Measurements from ENCODE around the gene ACOT2. TPM values are rescaled to one million over a fixed set of nuclear protein-coding genes. Genes with fewer than 3 reads are reported as not detected.
"Not testable (repeated sequence)": the region's sequence is repeated elsewhere in the genome, so short reads cannot be mapped to it uniquely, and the experiment has no call there.

The ACOT2 gene
- total RNA-seq, 6 donors from 2014 or later, result 24.0 to 119 (median 46.7) TPM

- H3K36me3 ChIP-seq; H3K27ac ChIP-seq; DNase-seq; H3K4me3 ChIP-seq; H3K9me3 ChIP-seq; ATAC-seq (ENCODE audit: low FRiP score in 2 of 2); H3K27me3 ChIP-seq: not testable (repeated sequence)
- H3K4me1 ChIP-seq, result peaks cover 0 to 17% (median 8%) of the 10 kb centered on the region in 4 donors
- 83 to 88% methylated on average over 6 of the region's 6 CpGs for WGBS, 2 donors
Observed at GRCh38 chr14:73562696-73563095, 6.3 kb upstream of the ACOT2 start.

- not testable (repeated sequence) for H3K9me3 ChIP-seq; ATAC-seq (ENCODE audit: low FRiP score in 2 of 2); H3K27ac ChIP-seq; H3K4me3 ChIP-seq; H3K27me3 ChIP-seq; H3K36me3 ChIP-seq
- DNase-seq, result peak in 1 of 2 donors; percentile 76
- peaks cover 8 to 44% (median 25%) of the 10 kb centered on the region in 4 donors for H3K4me1 ChIP-seq
- 96% methylated on average over 16 of the region's 18 CpGs; no CpG with 5 or more reads in 1 of the 2 donors for WGBS, 2 donors
Observed at GRCh38 chr14:73566431-73566830, 2.6 kb upstream of the ACOT2 start.

GRCh38 chr14:73566935-73567334, 2.1 kb upstream of the ACOT2 start:
- not testable (repeated sequence) for ATAC-seq (ENCODE audit: low FRiP score in 2 of 2); H3K36me3 ChIP-seq; H3K27me3 ChIP-seq; DNase-seq; H3K9me3 ChIP-seq; H3K4me3 ChIP-seq; H3K27ac ChIP-seq
- 99 to 100% methylated on average over 4 to 6 of the region's 6 CpGs for WGBS, 2 donors
- H3K4me1 ChIP-seq, result peaks cover 8 to 44% (median 25%) of the 10 kb centered on the region in 4 donors

- peak overlapping the region in 1 of 4 donors; percentile 56 for H3K4me3 ChIP-seq
- TF ChIP-seq POLR2A (IDR thresholded peaks at IDR 0.05) (no peak), CTCF (IDR thresholded peaks at IDR 0.05) (no peak), POLR2AphosphoS5 (IDR thresholded peaks at IDR 0.05) (no peak), EP300 (IDR thresholded peaks at IDR 0.05) (no peak)
- no peaks in the 10 kb centered on the region for H3K36me3 ChIP-seq
- peaks cover 8 to 44% (median 25%) of the 10 kb centered on the region in 4 donors for H3K4me1 ChIP-seq
- peaks cover 0 to 4% (median 0%) of the 10 kb centered on the region in 4 donors for H3K9me3 ChIP-seq
- H3K27ac ChIP-seq, result peak overlapping the region in 3 of 4 donors; percentile 61 to 94 (median 90)
- H3K27me3 ChIP-seq, result no peaks in the 10 kb centered on the region
- 92 to 95% methylated on average over 6 to 7 of the region's 7 CpGs for WGBS, 2 donors
- no peak for ATAC-seq (ENCODE audit: low FRiP score in 2 of 2)
- DNase-seq, result no peak
Observed at GRCh38 chr14:73567358-73567757, 1.7 kb upstream of the ACOT2 start.

GRCh38 chr14:73567951-73568885, 795 bp upstream of the ACOT2 start:
- ATAC-seq (ENCODE audit: low FRiP score in 2 of 2), result peak in 1 of 2 donors; percentile 39
- Histone ChIP-seq H3K27me3 (no peaks in the 10 kb centered on the region), H3K4me1 (peaks cover 8 to 44% (median 25%) of the 10 kb centered on the region in 4 donors), H3K36me3 (no peaks in the 10 kb centered on the region), H3K27ac (peak overlapping the region; percentile 82 to 94 (median 90)), H3K4me3 (peak overlapping the region; percentile 56 to 73 (median 65)), H3K9me3 (no peaks in the 10 kb centered on the region)
- peak in 1 of 2 donors; percentile 50 for DNase-seq
- WGBS, 2 donors, result 65 to 68% methylated on average over 16 of the region's 16 CpGs
- TF ChIP-seq POLR2AphosphoS5 (IDR thresholded peaks at IDR 0.05), result no peak
- TF ChIP-seq EP300 (IDR thresholded peaks at IDR 0.05), result no peak
- no peak for TF ChIP-seq CTCF (IDR thresholded peaks at IDR 0.05)
- no peak for TF ChIP-seq POLR2A (IDR thresholded peaks at IDR 0.05)

GRCh38 chr14:73568886-73569184, 178 bp upstream of the ACOT2 start:
- 12 to 22% methylated on average over 2 to 4 of the region's 4 CpGs for WGBS, 2 donors
- not testable (repeated sequence) for H3K27me3 ChIP-seq; DNase-seq; H3K36me3 ChIP-seq; ATAC-seq (ENCODE audit: low FRiP score in 2 of 2); H3K9me3 ChIP-seq
- H3K4me1 ChIP-seq, result peaks cover 8 to 44% (median 25%) of the 10 kb centered on the region in 4 donors
- H3K4me3 ChIP-seq, result peak overlapping the region; percentile 56 to 73 (median 65)
- H3K27ac ChIP-seq, result peak overlapping the region; percentile 82 to 94 (median 90)

GRCh38 chr14:73570913-73571312, 1.9 kb downstream of the ACOT2 start:
- 0 to 35% methylated on average over 1 to 8 of the region's 8 CpGs for WGBS, 2 donors
- Histone ChIP-seq H3K4me1 (peaks cover 8 to 44% (median 25%) of the 10 kb centered on the region in 4 donors), H3K36me3 (peaks cover 0 to 13% (median 1%) of the 10 kb centered on the region in 4 donors)
- not testable (repeated sequence) for H3K27me3 ChIP-seq, H3K4me3 ChIP-seq, H3K9me3 ChIP-seq, H3K27ac ChIP-seq
- peak; percentile 48 to 90 for DNase-seq
- peak; percentile 51 to 67 (median 60) for TF ChIP-seq CTCF (IDR thresholded peaks at IDR 0.05)
- ATAC-seq (ENCODE audit: low FRiP score in 2 of 2), result peak; percentile 82 to 87

GRCh38 chr14:73573034-73573433, 4.0 kb downstream of the ACOT2 start:
- ATAC-seq (ENCODE audit: low FRiP score in 2 of 2); DNase-seq; H3K4me3 ChIP-seq; H3K27me3 ChIP-seq; H3K27ac ChIP-seq; H3K9me3 ChIP-seq: not testable (repeated sequence)
- H3K36me3 ChIP-seq, result peaks cover 0 to 16% (median 3%) of the 10 kb centered on the region in 4 donors
- WGBS, 2 donors, result 72% methylated on average over 5 of the region's 5 CpGs; no CpG with 5 or more reads in 1 of the 2 donors
- peaks cover 8 to 24% (median 13%) of the 10 kb centered on the region in 4 donors for H3K4me1 ChIP-seq

- Histone ChIP-seq H3K36me3 (peaks cover 0 to 23% (median 3%) of the 10 kb centered on the region in 4 donors), H3K4me1 (peaks cover under 1 to 17% (median 7%) of the 10 kb centered on the region in 4 donors)
- not testable (repeated sequence) for H3K27ac ChIP-seq; DNase-seq; ATAC-seq (ENCODE audit: low FRiP score in 2 of 2); H3K27me3 ChIP-seq; H3K9me3 ChIP-seq; H3K4me3 ChIP-seq
- WGBS, 2 donors, result 76 to 89% methylated on average over 4 of the region's 4 CpGs
Observed at GRCh38 chr14:73573740-73574139, 4.7 kb downstream of the ACOT2 start.

Measured in upper lobe of left lung (tissue), 6 donors.